ENCODE data around the gene MYO18B.

MYO18B gene

GRCh38 chr22:25760294-25760693 is 18.3 kb downstream of the MYO18B start:
- TF ChIP-seq CTCF (IDR thresholded peaks at IDR 0.05; ENCODE audit: control extremely low read depth, extremely low read depth, low read depth, missing control alignments) = no peak
- ChIA-PET CTCF (interaction anchor here (1.1 to 5.1 kb wide), 3 partner anchors 13 to 219 kb away, joined by 3 to 32 read pairs (median 4); no protein-coding TSS in a partner anchor), POLR2A (no interaction called here)
- DNase-seq (ENCODE audit: extremely low spot score) = no peak

- DNase-seq (ENCODE audit: extremely low spot score) = no peak
- TF ChIP-seq CTCF (IDR thresholded peaks at IDR 0.05; ENCODE audit: control extremely low read depth, extremely low read depth, low read depth, missing control alignments) = no peak
- CTCF ChIA-PET = interaction anchor here (0.8 to 5.1 kb wide), 5 partner anchors 8 to 219 kb away, joined by 3 to 32 read pairs (median 3); no protein-coding TSS in a partner anchor
- POLR2A ChIA-PET = no interaction called here
These were observed 19.0 kb downstream of the MYO18B start for GRCh38 chr22:25760848-25761595.

DNA sequence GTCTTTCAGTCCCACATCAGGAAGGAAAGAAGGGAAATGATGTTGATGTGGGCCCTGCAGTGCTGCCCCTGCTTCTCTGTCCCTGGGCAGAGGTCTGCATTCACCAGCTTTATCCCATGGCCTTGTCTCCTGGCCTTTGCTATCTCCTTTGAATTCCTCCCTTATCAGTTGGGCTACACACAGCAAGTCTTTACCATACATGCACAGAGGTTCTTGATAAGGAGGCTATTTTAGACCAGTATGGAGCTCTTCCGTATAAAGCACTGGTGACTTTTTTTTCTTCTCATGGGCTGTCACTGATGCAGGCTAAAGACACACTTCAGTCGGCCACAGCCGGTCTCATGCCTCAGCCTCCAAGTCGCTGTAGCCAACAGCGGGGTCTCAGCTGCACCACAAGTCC is 20.2 kb downstream of the MYO18B start:
- no peak for TF ChIP-seq CTCF (IDR thresholded peaks at IDR 0.05; ENCODE audit: control extremely low read depth, extremely low read depth, low read depth, missing control alignments)
- CTCF ChIA-PET = interaction anchor here (1.1 to 5.1 kb wide), 3 partner anchors 9 to 42 kb away, joined by 3 to 32 read pairs (median 3); no protein-coding TSS in a partner anchor
- POLR2A ChIA-PET = no interaction called here
- no peak for DNase-seq (ENCODE audit: extremely low spot score)

DNA sequence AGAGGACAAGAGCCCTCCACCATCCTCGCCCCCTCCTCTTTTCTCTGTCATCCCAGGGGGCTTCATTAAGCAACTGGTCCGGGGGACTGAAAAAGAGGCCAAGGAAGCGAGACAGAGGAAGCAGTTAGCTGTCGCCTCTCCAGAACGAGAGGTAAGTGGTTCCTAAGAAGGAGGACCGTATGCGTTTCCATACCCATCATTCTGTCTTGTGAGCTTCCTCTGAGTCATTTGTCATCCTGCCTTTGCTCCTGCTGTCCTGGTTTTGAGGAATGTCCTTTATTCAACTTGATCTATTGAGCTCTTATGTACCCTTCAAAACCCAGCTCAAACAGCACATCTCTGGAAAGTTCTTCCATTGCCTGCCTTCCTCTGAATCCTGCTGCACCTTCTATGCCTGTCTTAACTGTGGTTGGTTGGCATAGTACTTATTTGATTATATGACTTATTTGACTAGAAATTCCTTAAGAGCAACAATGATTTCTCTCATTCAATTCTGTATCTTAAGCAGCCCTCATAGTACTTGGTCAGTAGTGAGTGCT is 21.3 kb downstream of the MYO18B start:
- TF ChIP-seq CTCF (IDR thresholded peaks at IDR 0.05; ENCODE audit: control extremely low read depth, extremely low read depth, low read depth, missing control alignments) = no peak
- no peak for DNase-seq (ENCODE audit: extremely low spot score)
- ChIA-PET CTCF (interaction anchor here (1.1 to 5.1 kb wide), 4 partner anchors 10 to 561 kb away, joined by 3 to 32 read pairs (median 4); no protein-coding TSS in a partner anchor), POLR2A (no interaction called here)

GRCh38 chr22:25764270-25765015 is 22.5 kb downstream of the MYO18B start:
- DNase-seq (ENCODE audit: extremely low spot score) = no peak
- CTCF ChIA-PET = interaction anchor here (1.3 to 5.1 kb wide), 3 partner anchors 8 to 562 kb away, joined by 3 to 32 read pairs (median 3); no protein-coding TSS in a partner anchor
- POLR2A ChIA-PET = no interaction called here
- no peak for TF ChIP-seq CTCF (IDR thresholded peaks at IDR 0.05; ENCODE audit: control extremely low read depth, extremely low read depth, low read depth, missing control alignments)

GRCh38 chr22:25765016-25765367 is 23.0 kb downstream of the MYO18B start:
- no peak for TF ChIP-seq CTCF (IDR thresholded peaks at IDR 0.05; ENCODE audit: control extremely low read depth, extremely low read depth, low read depth, missing control alignments)
- POLR2A ChIA-PET = no interaction called here
- DNase-seq (ENCODE audit: extremely low spot score) = no peak
- CTCF ChIA-PET = no interaction called here
